NCI-H774 (cell line): Measurements from ENCODE around the gene GALNT16.

Experiments
- DNase-seq: peaks from one replicate; lab custom pipeline; 2025; lab: John Stamatoyannopoulos, UW

GALNT16 gene

GRCh38 chr14:69337984-69338383 is 78.0 kb downstream of the GALNT16 start:
- DNase-seq = no peak

GRCh38 chr14:69339426-69339825 is 79.5 kb downstream of the GALNT16 start:
- no peak for DNase-seq

GRCh38 chr14:69342928-69343525 is 83.1 kb downstream of the GALNT16 start:
- no peak for DNase-seq

GRCh38 chr14:69344171-69344570 is 84.2 kb downstream of the GALNT16 start:
- DNase-seq = no peak

- DNase-seq = no peak
Observed at GRCh38 chr14:69345402-69345801, 85.4 kb downstream of the GALNT16 start.

- no peak for DNase-seq
Observed at GRCh38 chr14:69346710-69347109, 86.8 kb downstream of the GALNT16 start.

- no peak for DNase-seq
Observed at GRCh38 chr14:69349091-69349777, 89.3 kb downstream of the GALNT16 start.

GRCh38 chr14:69350892-69351291 is 90.9 kb downstream of the GALNT16 start:
- DNase-seq = no peak

- DNase-seq = no peak
Observed at GRCh38 chr14:69351385-69351784, 91.4 kb downstream of the GALNT16 start.

- DNase-seq = no peak
Observed at GRCh38 chr14:69351911-69352310, 92.0 kb downstream of the GALNT16 start.

GRCh38 chr14:69353168-69353567 is 93.2 kb downstream of the GALNT16 start:
- no peak for DNase-seq

- no peak for DNase-seq
Observed at GRCh38 chr14:69354383-69355153, 94.6 kb downstream of the GALNT16 start.

- no peak for DNase-seq
Observed at GRCh38 chr14:69355154-69355597, 95.2 kb downstream of the GALNT16 start.

GRCh38 chr14:69355607-69356281 is 95.8 kb downstream of the GALNT16 start:
- DNase-seq = no peak

- DNase-seq = no peak
Observed at GRCh38 chr14:69356903-69357543, 97.1 kb downstream of the GALNT16 start.

- DNase-seq = no peak
Observed at GRCh38 chr14:69357544-69358200, 97.7 kb downstream of the GALNT16 start.

- DNase-seq = no peak
Observed at GRCh38 chr14:69358233-69358963, 98.4 kb downstream of the GALNT16 start.

- no peak for DNase-seq
Observed at GRCh38 chr14:69358966-69359365, 99.0 kb downstream of the GALNT16 start.

- DNase-seq = no peak
Observed at GRCh38 chr14:69360438-69361108, 100.6 kb downstream of the GALNT16 start.

GRCh38 chr14:69363055-69363454 is 103.1 kb downstream of the GALNT16 start:
- DNase-seq = no peak
